DND-41 (cell line): Measurements from ENCODE around the gene TEX51.

Source experiments
- EZH2 ChIP-seq: IDR thresholded peaks from 3 replicates; pipeline ENCODE4 v1.6.1; 2012; ENCODE audit warnings: borderline replicate concordance, low read depth, mild to moderate bottlenecking, moderate library complexity, low read length, inconsistent platforms; ENCODE audit not compliant: severe bottlenecking
- TF ChIP-seq, protein P1 (sequence below): IDR thresholded peaks from 2 replicates; pipeline ENCODE4 v1.5.1; 2012; ENCODE audit warnings: borderline replicate concordance, low read length, moderate library complexity, mild to moderate bottlenecking; ENCODE audit not compliant: poor library complexity, severe bottlenecking; ENCODE audit errors: extremely low read depth

DNA sequence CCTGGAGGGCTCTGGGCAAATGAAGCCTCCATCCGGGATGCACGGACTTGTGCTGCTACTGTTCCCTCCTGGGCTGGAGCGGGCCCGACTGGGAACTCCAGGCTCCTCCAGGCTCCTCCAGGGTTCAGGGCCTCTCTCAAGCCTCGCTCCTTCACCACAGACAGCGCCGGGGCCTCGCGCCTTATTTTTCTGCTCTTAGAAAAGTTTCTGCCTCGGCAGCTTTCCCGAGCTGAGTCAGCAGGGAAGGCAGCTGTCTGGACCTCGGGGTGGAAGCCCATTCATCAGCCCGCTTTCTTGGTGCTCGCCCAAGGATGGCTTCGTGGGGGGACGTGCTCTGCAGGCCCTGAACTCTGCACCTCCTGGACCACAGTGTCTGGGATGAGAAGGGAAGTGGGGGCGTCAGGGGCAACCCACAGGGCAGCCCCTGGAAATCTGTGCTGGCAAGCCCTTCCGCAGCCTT lies 12.9 kb upstream of the TEX51 start:
- TF ChIP-seq, protein P1, sequence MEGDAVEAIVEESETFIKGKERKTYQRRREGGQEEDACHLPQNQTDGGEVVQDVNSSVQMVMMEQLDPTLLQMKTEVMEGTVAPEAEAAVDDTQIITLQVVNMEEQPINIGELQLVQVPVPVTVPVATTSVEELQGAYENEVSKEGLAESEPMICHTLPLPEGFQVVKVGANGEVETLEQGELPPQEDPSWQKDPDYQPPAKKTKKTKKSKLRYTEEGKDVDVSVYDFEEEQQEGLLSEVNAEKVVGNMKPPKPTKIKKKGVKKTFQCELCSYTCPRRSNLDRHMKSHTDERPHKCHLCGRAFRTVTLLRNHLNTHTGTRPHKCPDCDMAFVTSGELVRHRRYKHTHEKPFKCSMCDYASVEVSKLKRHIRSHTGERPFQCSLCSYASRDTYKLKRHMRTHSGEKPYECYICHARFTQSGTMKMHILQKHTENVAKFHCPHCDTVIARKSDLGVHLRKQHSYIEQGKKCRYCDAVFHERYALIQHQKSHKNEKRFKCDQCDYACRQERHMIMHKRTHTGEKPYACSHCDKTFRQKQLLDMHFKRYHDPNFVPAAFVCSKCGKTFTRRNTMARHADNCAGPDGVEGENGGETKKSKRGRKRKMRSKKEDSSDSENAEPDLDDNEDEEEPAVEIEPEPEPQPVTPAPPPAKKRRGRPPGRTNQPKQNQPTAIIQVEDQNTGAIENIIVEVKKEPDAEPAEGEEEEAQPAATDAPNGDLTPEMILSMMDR = no peak
- TF ChIP-seq EZH2 = no peak
